Measurements from ENCODE around the gene RARRES2. TPM values are rescaled to one million over a fixed set of nuclear protein-coding genes. Genes with fewer than 3 reads are reported as not detected.

Gene RARRES2
- total and polyA plus RNA-seq, 2 of the 13 experiments (the other 11 are each of a cell fraction or from before 2014, with no cell fraction given), result 134 to 172 TPM

DNA sequence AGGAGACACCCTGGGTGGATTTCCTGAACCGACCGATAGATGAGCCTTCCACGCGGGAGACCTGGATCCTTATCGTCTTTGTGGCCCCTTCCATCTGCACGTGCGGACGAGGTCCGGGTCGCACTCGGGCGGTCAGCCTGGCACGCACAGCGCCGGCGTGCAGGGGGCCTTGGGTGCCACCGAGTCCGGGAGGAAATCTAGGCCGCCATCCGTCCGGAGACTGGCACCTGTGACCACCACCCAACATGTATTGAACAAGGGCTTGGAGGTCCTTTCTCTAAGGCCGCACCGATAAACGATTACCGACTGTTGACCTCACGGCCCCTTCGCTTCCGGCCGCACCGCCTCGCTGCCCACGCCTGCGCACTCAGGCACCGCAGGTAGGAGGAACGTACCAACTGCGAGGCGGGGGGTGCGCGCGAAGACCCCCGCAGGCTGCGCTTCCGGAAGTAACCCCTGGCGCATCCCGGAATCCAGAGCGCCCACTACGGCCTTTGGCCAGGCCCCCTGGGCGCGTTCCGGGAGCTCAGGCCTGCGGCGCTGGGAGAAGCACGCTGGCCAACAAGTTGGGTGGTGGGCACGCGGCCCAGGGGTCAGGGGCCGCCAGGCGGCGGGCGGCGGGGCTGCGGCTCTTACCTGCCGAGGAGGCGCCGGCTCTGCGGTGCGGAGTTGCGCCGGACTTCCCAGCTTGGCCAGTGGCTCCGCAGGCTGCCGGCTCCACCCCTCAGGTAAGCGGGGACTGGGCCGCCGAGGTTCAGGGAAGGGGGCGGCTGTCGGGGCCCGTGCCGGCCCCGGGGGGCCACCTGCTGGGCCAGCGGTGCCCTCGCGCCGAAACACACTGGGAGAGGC lies 18.4 kb downstream of the RARRES2 start, which contains the start of the genes ACTR3C and LRRC61 (continued):
- TF ChIP-seq, protein P1, sequence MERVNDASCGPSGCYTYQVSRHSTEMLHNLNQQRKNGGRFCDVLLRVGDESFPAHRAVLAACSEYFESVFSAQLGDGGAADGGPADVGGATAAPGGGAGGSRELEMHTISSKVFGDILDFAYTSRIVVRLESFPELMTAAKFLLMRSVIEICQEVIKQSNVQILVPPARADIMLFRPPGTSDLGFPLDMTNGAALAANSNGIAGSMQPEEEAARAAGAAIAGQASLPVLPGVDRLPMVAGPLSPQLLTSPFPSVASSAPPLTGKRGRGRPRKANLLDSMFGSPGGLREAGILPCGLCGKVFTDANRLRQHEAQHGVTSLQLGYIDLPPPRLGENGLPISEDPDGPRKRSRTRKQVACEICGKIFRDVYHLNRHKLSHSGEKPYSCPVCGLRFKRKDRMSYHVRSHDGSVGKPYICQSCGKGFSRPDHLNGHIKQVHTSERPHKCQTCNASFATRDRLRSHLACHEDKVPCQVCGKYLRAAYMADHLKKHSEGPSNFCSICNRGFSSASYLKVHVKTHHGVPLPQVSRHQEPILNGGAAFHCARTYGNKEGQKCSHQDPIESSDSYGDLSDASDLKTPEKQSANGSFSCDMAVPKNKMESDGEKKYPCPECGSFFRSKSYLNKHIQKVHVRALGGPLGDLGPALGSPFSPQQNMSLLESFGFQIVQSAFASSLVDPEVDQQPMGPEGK (CRISPR knock-in tag; IDR thresholded peaks at IDR 0.05), result peak; percentile 90
- TF ChIP-seq RXRA (CRISPR knock-in tag; IDR thresholded peaks at IDR 0.05) (peak; percentile 95), ZZZ3 (CRISPR knock-in tag; IDR thresholded peaks at IDR 0.05; ENCODE audit: borderline replicate concordance) (no peak), ZNF180 (CRISPR knock-in tag; IDR thresholded peaks at IDR 0.05; ENCODE audit: borderline replicate concordance, low read depth) (no peak), SPEN (CRISPR knock-in tag; IDR thresholded peaks at IDR 0.05; ENCODE audit: low read depth) (peak; percentile 90), MXI1 (IDR thresholded peaks at IDR 0.05; ENCODE audit: borderline replicate concordance, low read depth, low read length) (no peak; the same call in 2 of the 3 replicates), ZNF614 (CRISPR knock-in tag; IDR thresholded peaks at IDR 0.05; ENCODE audit: borderline replicate concordance) (peak; percentile 77; the same call in 1 of the 2 replicates), PPARG (CRISPR knock-in tag; conservative IDR thresholded peaks at IDR 0.05) (no peak), ZBTB43 (CRISPR knock-in tag; conservative IDR thresholded peaks at IDR 0.05) (no peak; the same call in 1 of the 2 replicates), NBN (conservative IDR thresholded peaks at IDR 0.05) (no peak), ZNF224 (CRISPR knock-in tag; IDR thresholded peaks at IDR 0.05) (peak; percentile 79; the same call in 1 of the 2 replicates), ELK4 (CRISPR knock-in tag; IDR thresholded peaks at IDR 0.05; ENCODE audit: borderline replicate concordance) (peak; percentile 83; the same call in 1 of the 2 replicates), PHF20 (CRISPR knock-in tag; IDR thresholded peaks at IDR 0.05) (peak; percentile 73), ZBTB38 (CRISPR knock-in tag; IDR thresholded peaks at IDR 0.05) (peak; percentile 65; the same call in 1 of the 2 replicates), PHF8 (CRISPR knock-in tag; IDR thresholded peaks at IDR 0.05) (peak; percentile 89), MXD1 (CRISPR knock-in tag; IDR thresholded peaks at IDR 0.05) (no peak; the same call in 1 of the 2 replicates), ZNF564 (CRISPR knock-in tag; IDR thresholded peaks at IDR 0.05) (peak; percentile 33; the same call in 1 of the 2 replicates), ELF4 (CRISPR knock-in tag; IDR thresholded peaks at IDR 0.05; ENCODE audit: borderline replicate concordance) (peak; percentile 88; the same call in 1 of the 2 replicates), ATAD3A (CRISPR knock-in tag; IDR thresholded peaks at IDR 0.05) (0 out of 2 replicates have a peak, but pooled peaks have one; percentile 84), SP2 (CRISPR knock-in tag; IDR thresholded peaks at IDR 0.05) (peak; percentile 61)
- TF ChIP-seq, protein P2, sequence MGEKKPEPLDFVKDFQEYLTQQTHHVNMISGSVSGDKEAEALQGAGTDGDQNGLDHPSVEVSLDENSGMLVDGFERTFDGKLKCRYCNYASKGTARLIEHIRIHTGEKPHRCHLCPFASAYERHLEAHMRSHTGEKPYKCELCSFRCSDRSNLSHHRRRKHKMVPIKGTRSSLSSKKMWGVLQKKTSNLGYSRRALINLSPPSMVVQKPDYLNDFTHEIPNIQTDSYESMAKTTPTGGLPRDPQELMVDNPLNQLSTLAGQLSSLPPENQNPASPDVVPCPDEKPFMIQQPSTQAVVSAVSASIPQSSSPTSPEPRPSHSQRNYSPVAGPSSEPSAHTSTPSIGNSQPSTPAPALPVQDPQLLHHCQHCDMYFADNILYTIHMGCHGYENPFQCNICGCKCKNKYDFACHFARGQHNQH (CRISPR knock-in tag; IDR thresholded peaks at IDR 0.05), result peak; percentile 87
- TF ChIP-seq, protein P3, sequence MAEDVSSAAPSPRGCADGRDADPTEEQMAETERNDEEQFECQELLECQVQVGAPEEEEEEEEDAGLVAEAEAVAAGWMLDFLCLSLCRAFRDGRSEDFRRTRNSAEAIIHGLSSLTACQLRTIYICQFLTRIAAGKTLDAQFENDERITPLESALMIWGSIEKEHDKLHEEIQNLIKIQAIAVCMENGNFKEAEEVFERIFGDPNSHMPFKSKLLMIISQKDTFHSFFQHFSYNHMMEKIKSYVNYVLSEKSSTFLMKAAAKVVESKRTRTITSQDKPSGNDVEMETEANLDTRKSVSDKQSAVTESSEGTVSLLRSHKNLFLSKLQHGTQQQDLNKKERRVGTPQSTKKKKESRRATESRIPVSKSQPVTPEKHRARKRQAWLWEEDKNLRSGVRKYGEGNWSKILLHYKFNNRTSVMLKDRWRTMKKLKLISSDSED (CRISPR knock-in tag; IDR thresholded peaks at IDR 0.05), result peak; percentile 81; the same call in 1 of the 2 replicates

All from HepG2 (cell line).